Endothelial cell of umbilical vein (primary cell): Measurements from ENCODE around the gene ZPR1. TPM values are rescaled to one million over a fixed set of nuclear protein-coding genes. Genes with fewer than 3 reads are reported as not detected.

Experiments used
- BruUV-seq: library from RNA; stranded (reverse); fragments of 400-500 nt; replicated peaks from 2 replicates; lab custom pipeline; 2021; lab: Mats Ljungman, UMichigan
- CTCF ChIA-PET: fragments of 300-600, 350-600 bp; sonication (Branson Sonifier 250); formaldehyde crosslinking; loops from one replicate; lab custom pipeline; 2021; ENCODE audit warnings: antibody characterized with exemption, inconsistent platforms; lab: Charles Lee
- POLR2A ChIA-PET: fragments of 300-600, 350-600 bp; sonication (Branson Sonifier 250); formaldehyde crosslinking; loops from one replicate; lab custom pipeline; 2021; ENCODE audit warnings: antibody characterized with exemption, inconsistent platforms; lab: Charles Lee
- DNase-seq: peaks from one replicate; pipeline ENCODE4 v3.0.0-alpha.2; 2011; ENCODE audit warnings: low read depth, low spot score
- FAIRE-seq: peaks from 2 replicates; lab custom pipeline; 2011; peaks lifted over from hg19 to GRCh38; lab: Jason Lieb, UNC
- H2AFZ ChIP-seq: 2 replicates; pipeline ENCODE4 v1.6.0; 2012; ENCODE audit warnings: low read depth, low read length, control low read depth, inconsistent platforms
- H3K27ac ChIP-seq: 2 replicates; pipeline ENCODE4 v1.5.1; 2011; ENCODE audit warnings: low read depth, mild to moderate bottlenecking, control low read depth, low read length, moderate library complexity; ENCODE audit not compliant: insufficient read depth
- H3K27me3 ChIP-seq, 2 experiments: 2 replicates each; pipeline versions ENCODE4 v1.6.0 to v1.6.1; 2011; ENCODE audit warnings: low read length in 2 of 2, mixed read lengths in 1 of 2; ENCODE audit not compliant: control insufficient read depth in 2 of 2, insufficient read depth in 2 of 2
- H3K36me3 ChIP-seq, 2 experiments: 2 replicates in 1 of 2; 3 replicates in 1 of 2; pipeline ENCODE4 v1.5.1; 2011; ENCODE audit warnings: low read length in 2 of 2, mild to moderate bottlenecking in 1 of 2, moderate library complexity in 1 of 2; ENCODE audit not compliant: control insufficient read depth in 2 of 2, insufficient read depth in 2 of 2; ENCODE audit errors: extremely low read depth in 1 of 2
- H3K4me1 ChIP-seq: 3 replicates; pipeline ENCODE4 v1.5.1; 2011; ENCODE audit warnings: mild to moderate bottlenecking, low read length; ENCODE audit not compliant: control insufficient read depth, insufficient read depth; ENCODE audit errors: extremely low read depth
- H3K4me2 ChIP-seq: 2 replicates; pipeline ENCODE4 v1.6.1; 2011; ENCODE audit warnings: low read length, control low read depth, mixed read lengths; ENCODE audit not compliant: insufficient read depth
- H3K4me3 ChIP-seq, 3 experiments: fragments of 200-600 bp in 1 of 3; sonication (generic), shearing (Covaris generic) in 1 of 3; replicated peaks in 1 of 3; 2 replicates each; pipeline ENCODE4 v1.5.1; 2011 to 2016; ENCODE audit warnings: control low read depth in 3 of 3, low read length in 3 of 3, mild to moderate bottlenecking in 2 of 3, inconsistent platforms in 1 of 3, low read depth in 1 of 3, moderate library complexity in 1 of 3; ENCODE audit not compliant: insufficient read depth in 1 of 3
- H3K79me2 ChIP-seq: 2 replicates; pipeline ENCODE4 v1.6.0; 2012; ENCODE audit warnings: low read length, inconsistent platforms; ENCODE audit not compliant: control insufficient read depth, insufficient read depth
- H3K9ac ChIP-seq: replicated peaks from 2 replicates; pipeline ENCODE3; 2011; ENCODE audit warnings: low read length, control low read depth; ENCODE audit not compliant: insufficient read depth; ENCODE audit errors: extremely low read depth
- H3K9me1 ChIP-seq: replicated peaks from 3 replicates; pipeline ENCODE4 v1.6.0; 2011; ENCODE audit warnings: mild to moderate bottlenecking, low read length; ENCODE audit not compliant: control insufficient read depth, insufficient read depth; ENCODE audit errors: extremely low read depth
- H3K9me3 ChIP-seq: replicated peaks from 2 replicates; pipeline ENCODE4 v1.5.1; 2012; ENCODE audit warnings: low read length, inconsistent platforms; ENCODE audit not compliant: control insufficient read depth, insufficient read depth
- H4K20me1 ChIP-seq: replicated peaks from 2 replicates; pipeline ENCODE3; 2011; ENCODE audit warnings: mild to moderate bottlenecking, low read length; ENCODE audit not compliant: control insufficient read depth, insufficient read depth; ENCODE audit errors: extremely low read depth
- EZH2 ChIP-seq: IDR thresholded peaks from 2 replicates; pipeline ENCODE4 v1.6.1; 2012; ENCODE audit warnings: borderline replicate concordance, low read depth, mild to moderate bottlenecking, moderate library complexity, low read length, inconsistent platforms; ENCODE audit not compliant: severe bottlenecking
- FOS ChIP-seq: IDR thresholded peaks from 2 replicates; pipeline ENCODE4 v1.6.1; 2011; ENCODE audit warnings: mild to moderate bottlenecking, low read length, moderate library complexity, borderline replicate concordance; ENCODE audit not compliant: insufficient read depth
- GATA2 ChIP-seq: IDR thresholded peaks from 2 replicates; pipeline ENCODE4 v1.7.0; 2011; ENCODE audit warnings: low read depth, mild to moderate bottlenecking, moderate library complexity, mixed read lengths, low read length; ENCODE audit not compliant: insufficient read length, insufficient read depth
- JUN ChIP-seq: IDR thresholded peaks from 2 replicates; pipeline ENCODE4 v1.6.1; 2011; ENCODE audit warnings: borderline replicate concordance, low read depth; ENCODE audit not compliant: insufficient read length, insufficient read depth
- MYC ChIP-seq: IDR thresholded peaks from one replicate; pipeline ENCODE4 v1.6.1; 2011; ENCODE audit warnings: mild to moderate bottlenecking, low read depth, low read length
- POLR2A ChIP-seq: IDR thresholded peaks from 2 replicates; pipeline ENCODE4 v1.6.1; 2012; ENCODE audit warnings: low read depth, mild to moderate bottlenecking, control low read depth, low read length
- POLR2AphosphoS5 ChIP-seq: IDR thresholded peaks from 2 replicates; pipeline ENCODE4 v1.6.1; 2012; ENCODE audit warnings: low read depth, mild to moderate bottlenecking, control low read depth, low read length, moderate library complexity; ENCODE audit not compliant: insufficient read depth
- dilution Hi-C: fragments of 300-500 bp; cut with MboI; formaldehyde crosslinking; loops from one replicate; pipeline ENCODE4 v1.15.0; 2019; ENCODE audit warnings: low sequenced_read_pairs; ENCODE audit not compliant: extremely low pct_ligation_motif_present
- intact Hi-C: fragments of 100-400 bp; cut with micrococcal nuclease; formaldehyde crosslinking; loops from one replicate; pipeline ENCODE4 v1.10.0; 2022
- polyA plus RNA-seq, 4 experiments: library from polyadenylated mRNA; depleted of rRNA in 3 of 4; stranded (reverse) in 3 of 4; unstranded in 1 of 4; fragments of >200 nt; gene quantifications; 2 replicates each; pipeline versions ENCODE4 v1.2.1 to v1.2.3, GENCODE V29; 2011 to 2012; ENCODE audit warnings: missing spikeins in 1 of 4
- total RNA-seq: library from RNA; stranded (reverse); gene quantifications from 2 replicates; pipeline ENCODE4 v1.2.3, GENCODE V29; 2021
- TF ChIP-seq, protein P1 (sequence below), 2 donors: IDR thresholded peaks; 1 replicate in 1 of 2; 2 replicates in 1 of 2; pipeline ENCODE4 v1.5.1; 2011; ENCODE audit warnings: low read length in 2 of 2, mild to moderate bottlenecking in 2 of 2, moderate library complexity in 2 of 2, control low read depth in 1 of 2, inconsistent platforms in 1 of 2, low read depth in 1 of 2; ENCODE audit not compliant: insufficient read depth in 1 of 2; ENCODE audit errors: extremely low read depth in 1 of 2
- TF ChIP-seq, protein P2 (sequence below): IDR thresholded peaks from 2 replicates; pipeline ENCODE4 v1.6.1; 2011; ENCODE audit not compliant: insufficient read depth, insufficient read length

ZPR1 gene
- total and polyA plus RNA-seq, 2 donors (not counting 3 experiments of a cell fraction or from before 2014, with no cell fraction given), result 22.6 to 54.5 TPM

DNA sequence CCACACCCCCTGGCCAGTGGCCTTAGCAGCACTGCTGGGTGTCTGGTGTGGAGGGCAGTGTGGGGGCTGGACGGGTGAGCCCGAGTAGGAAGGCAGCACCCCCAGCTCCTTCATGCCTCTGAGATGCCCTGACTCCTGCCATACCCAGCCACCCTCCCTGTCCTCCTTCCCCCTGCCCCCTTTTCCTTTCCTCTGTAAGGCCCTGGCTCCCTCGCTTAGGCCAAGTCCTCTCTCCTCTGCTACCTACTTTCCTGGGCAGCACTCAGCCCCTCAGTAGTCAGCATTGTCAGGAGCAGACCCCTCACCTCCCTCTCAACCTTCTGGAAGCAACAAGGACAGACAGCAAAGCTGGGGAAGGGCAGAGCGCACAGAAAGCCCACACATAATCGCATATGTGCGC is 63.0 kb downstream of the ZPR1 start:
- Histone ChIP-seq H3K9me1 (no peaks in the 10 kb centered on the region), H3K9ac (no peak overlapping the region), H3K27ac (no peak overlapping the region), H3K4me2 (no peak overlapping the region), H3K4me3 (no peak overlapping the region), H4K20me1 (no peaks in the 10 kb centered on the region), H3K9me3 (no peaks in the 10 kb centered on the region), H3K27me3 (peaks cover 6% of the 10 kb centered on the region in 2 experiments), H3K36me3 (no peaks in the 10 kb centered on the region), H3K4me1 (no peaks in the 10 kb centered on the region), H2AFZ (no peak overlapping the region), H3K79me2 (no peaks in the 10 kb centered on the region)
- ChIA-PET CTCF (interaction anchor here (3.2 kb wide), 1 partner anchor 7 kb away, joined by 14 read pairs; no protein-coding TSS in a partner anchor), POLR2A (no interaction called here)
- FAIRE-seq, result no peak
- DNase-seq, result no peak
- dilution Hi-C loops (no loop called here), intact Hi-C loops (no loop called here)
- TF ChIP-seq GATA2 (no peak), FOS (no peak), POLR2A (no peak), EZH2 (no peak), POLR2AphosphoS5 (no peak), MYC (no peak), JUN (no peak)
- TF ChIP-seq, protein P1, sequence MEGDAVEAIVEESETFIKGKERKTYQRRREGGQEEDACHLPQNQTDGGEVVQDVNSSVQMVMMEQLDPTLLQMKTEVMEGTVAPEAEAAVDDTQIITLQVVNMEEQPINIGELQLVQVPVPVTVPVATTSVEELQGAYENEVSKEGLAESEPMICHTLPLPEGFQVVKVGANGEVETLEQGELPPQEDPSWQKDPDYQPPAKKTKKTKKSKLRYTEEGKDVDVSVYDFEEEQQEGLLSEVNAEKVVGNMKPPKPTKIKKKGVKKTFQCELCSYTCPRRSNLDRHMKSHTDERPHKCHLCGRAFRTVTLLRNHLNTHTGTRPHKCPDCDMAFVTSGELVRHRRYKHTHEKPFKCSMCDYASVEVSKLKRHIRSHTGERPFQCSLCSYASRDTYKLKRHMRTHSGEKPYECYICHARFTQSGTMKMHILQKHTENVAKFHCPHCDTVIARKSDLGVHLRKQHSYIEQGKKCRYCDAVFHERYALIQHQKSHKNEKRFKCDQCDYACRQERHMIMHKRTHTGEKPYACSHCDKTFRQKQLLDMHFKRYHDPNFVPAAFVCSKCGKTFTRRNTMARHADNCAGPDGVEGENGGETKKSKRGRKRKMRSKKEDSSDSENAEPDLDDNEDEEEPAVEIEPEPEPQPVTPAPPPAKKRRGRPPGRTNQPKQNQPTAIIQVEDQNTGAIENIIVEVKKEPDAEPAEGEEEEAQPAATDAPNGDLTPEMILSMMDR (IDR thresholded peaks at IDR 0.05; ENCODE audit: extremely low read depth in 1 of 2, insufficient read depth in 1 of 2, low read depth in 1 of 2, low read length in 2 of 2), result no peak
- TF ChIP-seq, protein P2, sequence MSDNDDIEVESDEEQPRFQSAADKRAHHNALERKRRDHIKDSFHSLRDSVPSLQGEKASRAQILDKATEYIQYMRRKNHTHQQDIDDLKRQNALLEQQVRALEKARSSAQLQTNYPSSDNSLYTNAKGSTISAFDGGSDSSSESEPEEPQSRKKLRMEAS, result no peak
- no TSS peak for BruUV-seq

Other genes with a start within 250 kb of the ZPR1 start
- gene BUD13, start 15.0 kb downstream of the ZPR1 start, total RNA-seq, result 21.8 and 22.2 TPM in 2 replicates
- gene BUD13, start 15.0 kb downstream of the ZPR1 start, polyA plus RNA-seq, result 17.6 and 18.8 TPM in 2 replicates
- not detected in 2 replicates for gene APOA5, start 3.9 kb upstream of the ZPR1 start, total RNA-seq
- not detected in 2 replicates for gene APOA5, start 3.9 kb upstream of the ZPR1 start, polyA plus RNA-seq
- not detected in 2 replicates for gene APOA4, start 35.3 kb upstream of the ZPR1 start, total RNA-seq
- gene APOA4, start 35.3 kb upstream of the ZPR1 start, polyA plus RNA-seq, result not detected in 2 replicates
- gene APOC3, start 41.9 kb upstream of the ZPR1 start, total RNA-seq, result not detected in 2 replicates
- gene APOC3, start 41.9 kb upstream of the ZPR1 start, polyA plus RNA-seq, result not detected in 2 replicates
- gene APOA1, start 49.6 kb upstream of the ZPR1 start, total RNA-seq, result not detected in 2 replicates
- 0.10 TPM in 1 of 2 replicates, not detected in the other for gene APOA1, start 49.6 kb upstream of the ZPR1 start, polyA plus RNA-seq